ENCODE measurements around the gene HELB.

DNA sequence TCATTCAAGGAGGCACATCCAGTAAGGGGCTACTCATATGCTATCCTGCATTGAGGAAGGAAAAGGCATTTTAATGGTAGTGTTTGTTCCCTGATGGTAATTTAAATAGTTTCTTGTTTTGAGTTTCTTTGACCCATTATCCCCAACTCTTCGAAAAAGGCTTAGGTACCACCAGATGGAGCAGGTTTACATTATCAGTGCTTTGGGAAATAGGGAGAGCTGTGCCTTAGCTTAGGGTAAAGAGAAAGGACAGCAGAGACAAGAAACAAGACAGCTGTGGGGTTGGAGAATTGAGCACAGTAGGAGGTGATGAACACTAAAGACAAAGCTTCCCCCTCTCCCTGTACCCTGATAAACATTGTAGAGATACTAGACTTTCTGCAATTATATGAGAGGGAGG, 29.1 kb upstream of the HELB start:
- no peak for TF ChIP-seq POLR2AphosphoS5 (IDR thresholded peaks at IDR 0.05)
- TF ChIP-seq, protein P1, sequence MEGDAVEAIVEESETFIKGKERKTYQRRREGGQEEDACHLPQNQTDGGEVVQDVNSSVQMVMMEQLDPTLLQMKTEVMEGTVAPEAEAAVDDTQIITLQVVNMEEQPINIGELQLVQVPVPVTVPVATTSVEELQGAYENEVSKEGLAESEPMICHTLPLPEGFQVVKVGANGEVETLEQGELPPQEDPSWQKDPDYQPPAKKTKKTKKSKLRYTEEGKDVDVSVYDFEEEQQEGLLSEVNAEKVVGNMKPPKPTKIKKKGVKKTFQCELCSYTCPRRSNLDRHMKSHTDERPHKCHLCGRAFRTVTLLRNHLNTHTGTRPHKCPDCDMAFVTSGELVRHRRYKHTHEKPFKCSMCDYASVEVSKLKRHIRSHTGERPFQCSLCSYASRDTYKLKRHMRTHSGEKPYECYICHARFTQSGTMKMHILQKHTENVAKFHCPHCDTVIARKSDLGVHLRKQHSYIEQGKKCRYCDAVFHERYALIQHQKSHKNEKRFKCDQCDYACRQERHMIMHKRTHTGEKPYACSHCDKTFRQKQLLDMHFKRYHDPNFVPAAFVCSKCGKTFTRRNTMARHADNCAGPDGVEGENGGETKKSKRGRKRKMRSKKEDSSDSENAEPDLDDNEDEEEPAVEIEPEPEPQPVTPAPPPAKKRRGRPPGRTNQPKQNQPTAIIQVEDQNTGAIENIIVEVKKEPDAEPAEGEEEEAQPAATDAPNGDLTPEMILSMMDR (IDR thresholded peaks at IDR 0.05; ENCODE audit: poor library complexity, severe bottlenecking) = no peak
- no peak for TF ChIP-seq MXI1 (conservative IDR thresholded peaks at IDR 0.05; ENCODE audit: poor library complexity, severe bottlenecking)
- no peak for TF ChIP-seq TAF1 (IDR thresholded peaks at IDR 0.05; ENCODE audit: low read depth)
- TF ChIP-seq, protein P2, sequence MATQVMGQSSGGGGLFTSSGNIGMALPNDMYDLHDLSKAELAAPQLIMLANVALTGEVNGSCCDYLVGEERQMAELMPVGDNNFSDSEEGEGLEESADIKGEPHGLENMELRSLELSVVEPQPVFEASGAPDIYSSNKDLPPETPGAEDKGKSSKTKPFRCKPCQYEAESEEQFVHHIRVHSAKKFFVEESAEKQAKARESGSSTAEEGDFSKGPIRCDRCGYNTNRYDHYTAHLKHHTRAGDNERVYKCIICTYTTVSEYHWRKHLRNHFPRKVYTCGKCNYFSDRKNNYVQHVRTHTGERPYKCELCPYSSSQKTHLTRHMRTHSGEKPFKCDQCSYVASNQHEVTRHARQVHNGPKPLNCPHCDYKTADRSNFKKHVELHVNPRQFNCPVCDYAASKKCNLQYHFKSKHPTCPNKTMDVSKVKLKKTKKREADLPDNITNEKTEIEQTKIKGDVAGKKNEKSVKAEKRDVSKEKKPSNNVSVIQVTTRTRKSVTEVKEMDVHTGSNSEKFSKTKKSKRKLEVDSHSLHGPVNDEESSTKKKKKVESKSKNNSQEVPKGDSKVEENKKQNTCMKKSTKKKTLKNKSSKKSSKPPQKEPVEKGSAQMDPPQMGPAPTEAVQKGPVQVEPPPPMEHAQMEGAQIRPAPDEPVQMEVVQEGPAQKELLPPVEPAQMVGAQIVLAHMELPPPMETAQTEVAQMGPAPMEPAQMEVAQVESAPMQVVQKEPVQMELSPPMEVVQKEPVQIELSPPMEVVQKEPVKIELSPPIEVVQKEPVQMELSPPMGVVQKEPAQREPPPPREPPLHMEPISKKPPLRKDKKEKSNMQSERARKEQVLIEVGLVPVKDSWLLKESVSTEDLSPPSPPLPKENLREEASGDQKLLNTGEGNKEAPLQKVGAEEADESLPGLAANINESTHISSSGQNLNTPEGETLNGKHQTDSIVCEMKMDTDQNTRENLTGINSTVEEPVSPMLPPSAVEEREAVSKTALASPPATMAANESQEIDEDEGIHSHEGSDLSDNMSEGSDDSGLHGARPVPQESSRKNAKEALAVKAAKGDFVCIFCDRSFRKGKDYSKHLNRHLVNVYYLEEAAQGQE (IDR thresholded peaks at IDR 0.05; ENCODE audit: borderline replicate concordance) = no peak
- TF ChIP-seq EP300 (conservative IDR thresholded peaks at IDR 0.05; ENCODE audit: poor library complexity, severe bottlenecking) = no peak
- no peak for TF ChIP-seq EZH2 (IDR thresholded peaks at IDR 0.05; ENCODE audit: borderline replicate concordance, insufficient read depth, low read length, poor library complexity, severe bottlenecking)
